Measurements from ENCODE around the gene ABHD17C. TPM values are rescaled to one million over a fixed set of nuclear protein-coding genes. Genes with fewer than 3 reads are reported as not detected.

The ABHD17C gene
- total RNA-seq, 1 donor from 2014 or later = 9.3 TPM

DNA sequence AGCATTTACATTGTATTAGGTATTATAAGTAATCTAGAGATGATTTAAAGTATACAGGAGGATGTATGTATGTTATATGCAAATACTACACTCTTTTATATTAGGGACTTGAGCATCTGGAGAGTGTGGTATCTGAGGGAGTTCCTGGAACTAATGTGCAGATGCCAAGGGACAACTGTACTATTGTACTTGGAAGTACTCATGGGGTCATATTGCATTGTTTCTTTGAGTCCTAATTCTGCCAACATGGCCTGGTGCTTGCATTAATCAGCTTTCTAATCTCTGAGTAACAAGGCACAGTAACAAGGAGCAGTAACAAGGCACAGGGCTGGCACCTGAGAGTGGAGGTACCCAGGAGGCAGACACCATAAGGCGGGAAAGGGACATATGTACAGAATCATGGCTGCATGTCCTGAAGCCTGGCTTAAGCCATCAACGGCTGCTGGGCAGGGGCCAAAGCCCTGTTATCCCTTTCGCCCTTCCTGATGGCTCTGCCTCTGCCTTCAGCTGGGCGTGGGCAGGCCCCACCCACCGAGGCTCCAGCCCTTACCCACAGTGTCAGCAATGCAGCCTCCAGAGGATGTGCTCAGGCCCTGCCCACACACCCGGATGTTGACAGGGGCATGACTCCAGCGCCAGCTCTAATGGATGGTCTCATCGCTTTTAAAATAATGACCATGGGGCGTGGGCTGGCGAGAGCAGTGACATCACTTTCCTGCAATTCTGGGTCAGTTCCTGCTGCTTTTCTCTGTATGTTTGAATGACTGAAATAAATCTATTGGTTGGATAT lies 107.0 kb downstream of the ABHD17C start:
- Histone ChIP-seq H3K36me3 (no peaks in the 10 kb centered on the region), H4K20me1 (ENCODE audit: low read depth) (no peaks in the 10 kb centered on the region), H3K4me2 (no peak overlapping the region), H3K9ac (no peak overlapping the region), H3K9me3 (ENCODE audit: low read depth) (no peaks in the 10 kb centered on the region), H3K79me2 (ENCODE audit: low read depth) (no peaks in the 10 kb centered on the region), H3F3A (ENCODE audit: low read depth) (no peaks in the 10 kb centered on the region), H3K4me3 (no peak overlapping the region), H3K27me3 (no peaks in the 10 kb centered on the region), H2AFZ (replicated peaks) (no peak overlapping the region), H3K4me1 (no peaks in the 10 kb centered on the region), H3K27ac (no peak overlapping the region)
- H3K36me3 Mint-ChIP-seq = no peaks in the 10 kb centered on the region
- no peak overlapping the region for H3K4me3 Mint-ChIP-seq
- H3K9me3 Mint-ChIP-seq = no peaks in the 10 kb centered on the region
- TF ChIP-seq EZH2 (IDR thresholded peaks at IDR 0.05) (no peak), EZH2phosphoT487 (IDR thresholded peaks at IDR 0.05) (no peak)
- TF ChIP-seq, protein P1, sequence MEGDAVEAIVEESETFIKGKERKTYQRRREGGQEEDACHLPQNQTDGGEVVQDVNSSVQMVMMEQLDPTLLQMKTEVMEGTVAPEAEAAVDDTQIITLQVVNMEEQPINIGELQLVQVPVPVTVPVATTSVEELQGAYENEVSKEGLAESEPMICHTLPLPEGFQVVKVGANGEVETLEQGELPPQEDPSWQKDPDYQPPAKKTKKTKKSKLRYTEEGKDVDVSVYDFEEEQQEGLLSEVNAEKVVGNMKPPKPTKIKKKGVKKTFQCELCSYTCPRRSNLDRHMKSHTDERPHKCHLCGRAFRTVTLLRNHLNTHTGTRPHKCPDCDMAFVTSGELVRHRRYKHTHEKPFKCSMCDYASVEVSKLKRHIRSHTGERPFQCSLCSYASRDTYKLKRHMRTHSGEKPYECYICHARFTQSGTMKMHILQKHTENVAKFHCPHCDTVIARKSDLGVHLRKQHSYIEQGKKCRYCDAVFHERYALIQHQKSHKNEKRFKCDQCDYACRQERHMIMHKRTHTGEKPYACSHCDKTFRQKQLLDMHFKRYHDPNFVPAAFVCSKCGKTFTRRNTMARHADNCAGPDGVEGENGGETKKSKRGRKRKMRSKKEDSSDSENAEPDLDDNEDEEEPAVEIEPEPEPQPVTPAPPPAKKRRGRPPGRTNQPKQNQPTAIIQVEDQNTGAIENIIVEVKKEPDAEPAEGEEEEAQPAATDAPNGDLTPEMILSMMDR (IDR thresholded peaks at IDR 0.05) = no peak
- no peak for DNase-seq (ENCODE audit: low spot score)
- H3K27ac Mint-ChIP-seq = no peak overlapping the region
- H3K27me3 Mint-ChIP-seq (ENCODE audit: insufficient read depth, low read depth) = peaks cover 4% of the 10 kb centered on the region
- H3K4me1 Mint-ChIP-seq = no peaks in the 10 kb centered on the region

DNA sequence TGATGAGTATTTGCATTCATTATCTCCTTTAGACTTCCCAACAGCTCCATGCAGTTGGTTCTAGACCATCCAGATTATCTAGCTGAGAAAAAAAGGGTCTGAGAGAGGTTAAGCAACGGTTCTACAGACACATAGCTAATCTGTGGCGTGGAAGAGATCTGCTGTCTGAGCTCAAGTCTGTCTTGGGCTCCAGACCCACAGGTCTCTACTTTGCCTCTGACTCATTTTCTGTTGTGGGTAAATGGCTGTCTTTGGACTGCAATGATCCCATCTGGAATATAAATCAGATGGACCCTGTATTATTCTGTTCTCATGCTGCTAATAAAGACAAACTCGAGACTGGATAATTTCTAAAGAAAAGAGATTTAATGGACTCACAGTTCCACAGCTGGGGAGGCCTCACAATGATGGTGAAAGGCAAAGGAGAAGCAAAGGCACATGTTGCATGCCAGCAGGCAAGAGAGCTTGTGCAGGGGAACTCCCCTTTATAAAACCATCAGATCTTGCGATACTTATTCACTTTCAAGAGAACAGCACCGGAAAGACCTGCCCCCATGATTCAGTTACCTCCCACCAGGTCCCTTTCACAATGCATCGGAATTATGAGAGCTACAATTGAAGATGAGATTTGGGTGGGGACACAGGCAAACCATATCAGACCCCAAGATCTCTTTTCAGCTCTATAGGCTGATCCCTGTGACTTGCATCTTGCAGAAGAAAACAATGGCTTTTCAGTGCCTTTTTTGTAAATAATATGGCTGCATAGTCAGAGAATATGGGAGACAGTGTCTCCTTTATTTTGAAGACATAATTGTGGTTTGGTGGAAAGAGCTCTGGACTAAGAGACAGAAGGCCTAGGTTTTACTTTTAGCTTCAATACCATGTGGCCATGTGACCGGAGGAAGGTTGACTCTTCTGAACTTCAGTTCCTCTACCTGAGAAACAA lies 108.7 kb downstream of the ABHD17C start:
- no peak overlapping the region for H3K4me3 ChIP-seq
- no peaks in the 10 kb centered on the region for H3K4me1 ChIP-seq
- TF ChIP-seq EZH2 (IDR thresholded peaks at IDR 0.05) (no peak), EZH2phosphoT487 (IDR thresholded peaks at IDR 0.05) (no peak)
- H3F3A ChIP-seq (ENCODE audit: low read depth) = no peaks in the 10 kb centered on the region
- Mint-ChIP-seq H3K27ac (no peak overlapping the region), H3K4me1 (no peaks in the 10 kb centered on the region), H3K36me3 (no peaks in the 10 kb centered on the region), H3K9me3 (no peaks in the 10 kb centered on the region), H3K27me3 (ENCODE audit: insufficient read depth, low read depth) (peaks cover 5% of the 10 kb centered on the region), H3K4me3 (no peak overlapping the region)
- H3K9ac ChIP-seq = no peak overlapping the region
- H3K4me2 ChIP-seq = no peak overlapping the region
- no peaks in the 10 kb centered on the region for H3K27me3 ChIP-seq
- H3K36me3 ChIP-seq = no peaks in the 10 kb centered on the region
- H3K27ac ChIP-seq = no peak overlapping the region
- no peak for DNase-seq (ENCODE audit: low spot score)
- H4K20me1 ChIP-seq (ENCODE audit: low read depth) = no peaks in the 10 kb centered on the region
- no peak overlapping the region for H2AFZ ChIP-seq (replicated peaks)
- no peaks in the 10 kb centered on the region for H3K79me2 ChIP-seq (ENCODE audit: low read depth)
- H3K9me3 ChIP-seq (ENCODE audit: low read depth) = no peaks in the 10 kb centered on the region

DNA sequence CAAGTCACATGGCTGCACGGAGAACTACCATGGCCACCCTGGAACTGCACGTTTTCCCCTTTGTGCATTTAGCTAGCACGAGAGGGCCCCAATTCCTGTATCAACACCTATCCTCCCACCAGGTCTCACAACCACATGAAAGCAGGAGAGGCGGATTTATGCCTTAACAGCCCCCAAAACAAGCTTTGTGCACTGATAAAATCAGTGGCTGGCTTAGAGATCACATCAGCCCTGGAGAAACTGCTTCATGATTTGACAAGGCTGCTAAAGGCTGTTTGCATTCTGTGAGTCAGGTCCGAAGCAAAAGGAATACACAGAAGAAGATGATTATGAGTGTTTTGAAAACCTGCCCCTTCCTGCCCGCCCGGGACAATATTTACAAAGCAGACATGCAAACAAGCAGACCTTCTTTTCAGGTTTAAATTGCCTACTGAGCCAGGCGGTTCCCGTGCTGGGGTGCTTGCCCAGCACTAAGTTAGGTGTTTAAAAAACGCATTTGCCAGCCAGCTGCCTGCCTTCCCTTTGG lies 109.9 kb downstream of the ABHD17C start:
- H2AFZ ChIP-seq (replicated peaks) = no peak overlapping the region
- H3K79me2 ChIP-seq (ENCODE audit: low read depth) = no peaks in the 10 kb centered on the region
- peaks cover 5% of the 10 kb centered on the region for H3K27me3 Mint-ChIP-seq (ENCODE audit: insufficient read depth, low read depth)
- no peaks in the 10 kb centered on the region for H4K20me1 ChIP-seq (ENCODE audit: low read depth)
- H3K9me3 ChIP-seq (ENCODE audit: low read depth) = no peaks in the 10 kb centered on the region
- no peaks in the 10 kb centered on the region for H3K4me1 ChIP-seq
- no peaks in the 10 kb centered on the region for H3K9me3 Mint-ChIP-seq
- no peak for DNase-seq (ENCODE audit: low spot score)
- no peaks in the 10 kb centered on the region for H3F3A ChIP-seq (ENCODE audit: low read depth)
- H3K27ac Mint-ChIP-seq = no peak overlapping the region
- H3K9ac ChIP-seq = no peak overlapping the region
- no peaks in the 10 kb centered on the region for H3K36me3 Mint-ChIP-seq
- no peaks in the 10 kb centered on the region for H3K27me3 ChIP-seq
- no peak overlapping the region for H3K4me3 Mint-ChIP-seq
- H3K4me3 ChIP-seq = no peak overlapping the region
- no peak overlapping the region for H3K27ac ChIP-seq
- no peaks in the 10 kb centered on the region for H3K36me3 ChIP-seq
- no peak overlapping the region for H3K4me2 ChIP-seq
- TF ChIP-seq, protein P1 (IDR thresholded peaks at IDR 0.05) = no peak
- TF ChIP-seq EZH2phosphoT487 (IDR thresholded peaks at IDR 0.05) = no peak
- no peak for TF ChIP-seq EZH2 (IDR thresholded peaks at IDR 0.05)
- H3K4me1 Mint-ChIP-seq = no peaks in the 10 kb centered on the region

Small RNA genes lying within 50 kb of the gene (small RNA-seq; reads per million reads assigned to genes)
- gene RNU6-380P = not detected

Other genes starting within 250 kb of the ABHD17C start
- gene CEMIP, start 84.1 kb downstream of the ABHD17C start, total RNA-seq (ENCODE audit: low replicate concordance) = 0.03 TPM in 1 of 2 replicates, not detected in the other